ENCODE results near the gene ADAMTSL2. TPM values are rescaled to one million over a fixed set of nuclear protein-coding genes. Genes with fewer than 3 reads are reported as not detected.

Gene ADAMTSL2
- polyA plus RNA-seq, 2 of the 4 experiments (the other 2 are of a cell fraction), result not detected

DNA sequence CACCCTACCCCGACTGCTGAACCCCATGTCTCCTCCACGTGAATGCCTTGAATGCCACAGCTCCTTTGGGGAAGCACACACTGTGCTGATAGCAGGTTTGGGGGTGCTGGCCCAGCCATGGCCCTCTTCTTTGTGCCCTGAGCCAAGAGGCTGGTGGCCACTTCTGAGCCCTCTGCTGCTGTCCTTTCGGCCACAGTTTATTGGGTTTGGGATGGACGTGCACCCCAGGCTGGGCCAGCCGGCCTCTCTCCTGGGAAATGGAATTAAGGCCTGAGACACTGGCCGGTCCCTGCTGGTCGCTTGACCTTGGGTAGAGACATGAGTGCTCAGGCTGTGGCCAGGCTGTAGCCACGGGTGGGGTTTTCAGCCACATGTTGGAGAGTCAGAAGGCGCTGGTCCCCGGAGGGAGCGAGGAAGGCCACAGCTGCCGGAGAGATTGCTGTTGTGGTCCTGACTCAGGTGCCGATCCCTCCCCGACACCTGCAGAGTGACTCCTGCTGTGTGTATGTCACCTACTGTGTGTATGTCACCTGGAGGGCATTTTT is 48.1 kb downstream of the ADAMTSL2 start:
- CTCF ChIA-PET, result interaction anchor here (1.1 to 1.5 kb wide), 2 partner anchors 51 to 144 kb away, joined by 3 to 4 read pairs; no protein-coding TSS in a partner anchor
- Histone ChIP-seq H3K27ac (no peak overlapping the region), H3K4me2 (no peak overlapping the region), H3K4me3 (no peak overlapping the region), H3K4me1 (no peaks in the 10 kb centered on the region), H3K9me3 (0 out of 3 replicates have a peak, but pooled peaks cover 3% of the 10 kb centered on the region)
- POLR2A ChIA-PET, result no interaction called here
- 66% methylated on average over 14 of the region's 14 CpGs for WGBS (ENCODE audit: missing lambda C conversion rate)
- TF ChIP-seq, protein P1, sequence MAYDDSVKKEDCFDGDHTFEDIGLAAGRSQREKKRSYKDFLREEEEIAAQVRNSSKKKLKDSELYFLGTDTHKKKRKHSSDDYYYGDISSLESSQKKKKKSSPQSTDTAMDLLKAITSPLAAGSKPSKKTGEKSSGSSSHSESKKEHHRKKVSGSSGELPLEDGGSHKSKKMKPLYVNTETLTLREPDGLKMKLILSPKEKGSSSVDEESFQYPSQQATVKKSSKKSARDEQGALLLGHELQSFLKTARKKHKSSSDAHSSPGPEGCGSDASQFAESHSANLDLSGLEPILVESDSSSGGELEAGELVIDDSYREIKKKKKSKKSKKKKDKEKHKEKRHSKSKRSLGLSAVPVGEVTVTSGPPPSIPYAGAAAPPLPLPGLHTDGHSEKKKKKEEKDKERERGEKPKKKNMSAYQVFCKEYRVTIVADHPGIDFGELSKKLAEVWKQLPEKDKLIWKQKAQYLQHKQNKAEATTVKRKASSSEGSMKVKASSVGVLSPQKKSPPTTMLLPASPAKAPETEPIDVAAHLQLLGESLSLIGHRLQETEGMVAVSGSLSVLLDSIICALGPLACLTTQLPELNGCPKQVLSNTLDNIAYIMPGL (CRISPR knock-in tag; IDR thresholded peaks at IDR 0.05; ENCODE audit: borderline replicate concordance), result no peak
- TF ChIP-seq, protein P2, sequence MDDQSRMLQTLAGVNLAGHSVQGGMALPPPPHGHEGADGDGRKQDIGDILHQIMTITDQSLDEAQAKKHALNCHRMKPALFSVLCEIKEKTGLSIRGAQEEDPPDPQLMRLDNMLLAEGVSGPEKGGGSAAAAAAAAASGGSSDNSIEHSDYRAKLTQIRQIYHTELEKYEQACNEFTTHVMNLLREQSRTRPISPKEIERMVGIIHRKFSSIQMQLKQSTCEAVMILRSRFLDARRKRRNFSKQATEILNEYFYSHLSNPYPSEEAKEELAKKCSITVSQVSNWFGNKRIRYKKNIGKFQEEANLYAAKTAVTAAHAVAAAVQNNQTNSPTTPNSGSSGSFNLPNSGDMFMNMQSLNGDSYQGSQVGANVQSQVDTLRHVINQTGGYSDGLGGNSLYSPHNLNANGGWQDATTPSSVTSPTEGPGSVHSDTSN (IDR thresholded peaks at IDR 0.05), result no peak
- no peak for TF ChIP-seq ESRRA (IDR thresholded peaks at IDR 0.05; ENCODE audit: borderline replicate concordance, low read length)
- TF ChIP-seq TP53 (CRISPR knock-in tag; IDR thresholded peaks at IDR 0.05), result no peak
- TF ChIP-seq JUN (IDR thresholded peaks at IDR 0.05), result no peak
- TF ChIP-seq MYC (IDR thresholded peaks at IDR 0.05; ENCODE audit: borderline replicate concordance, low read length), result no peak
- TF ChIP-seq RCOR1 (IDR thresholded peaks at IDR 0.05; ENCODE audit: low read depth, low read length), result no peak
- TF ChIP-seq HOXA7 (CRISPR knock-in tag; IDR thresholded peaks at IDR 0.05), result no peak
- TF ChIP-seq, protein P3, sequence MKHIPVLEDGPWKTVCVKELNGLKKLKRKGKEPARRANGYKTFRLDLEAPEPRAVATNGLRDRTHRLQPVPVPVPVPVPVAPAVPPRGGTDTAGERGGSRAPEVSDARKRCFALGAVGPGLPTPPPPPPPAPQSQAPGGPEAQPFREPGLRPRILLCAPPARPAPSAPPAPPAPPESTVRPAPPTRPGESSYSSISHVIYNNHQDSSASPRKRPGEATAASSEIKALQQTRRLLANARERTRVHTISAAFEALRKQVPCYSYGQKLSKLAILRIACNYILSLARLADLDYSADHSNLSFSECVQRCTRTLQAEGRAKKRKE (CRISPR knock-in tag; IDR thresholded peaks at IDR 0.05; ENCODE audit: low read depth), result no peak
- TF ChIP-seq NR3C1 (IDR thresholded peaks at IDR 0.05), result no peak
- no peak for TF ChIP-seq PHF8 (IDR thresholded peaks at IDR 0.05; ENCODE audit: borderline replicate concordance, low read depth)
- TF ChIP-seq ZC3H11A (IDR thresholded peaks at IDR 0.05), result no peak
- FAIRE-seq (no peak), DNase-seq (ENCODE audit: low read depth in 1 of 2, low spot score in 1 of 2) (no peak), ATAC-seq (no peak)

DNA sequence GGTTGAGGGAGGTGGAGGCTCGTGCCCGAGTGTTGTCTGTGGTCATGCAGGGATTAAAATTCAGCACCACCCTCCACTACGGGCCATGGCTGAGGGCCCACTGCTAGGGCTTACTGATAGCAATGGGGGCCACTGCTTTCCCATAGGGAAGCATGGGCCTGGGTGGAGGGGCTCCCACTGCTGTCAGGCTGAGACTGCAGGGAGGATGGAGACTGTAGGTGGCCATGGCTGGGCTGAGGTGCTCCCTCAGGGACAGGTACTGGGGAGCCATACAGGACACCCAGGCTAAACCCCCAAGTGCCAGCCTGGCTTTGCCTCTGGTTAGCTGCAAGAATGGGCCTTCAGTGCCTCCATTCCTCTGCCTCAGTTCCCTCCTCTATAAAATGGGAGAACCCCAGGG is 48.6 kb downstream of the ADAMTSL2 start:
- ATAC-seq (no peak), FAIRE-seq (no peak), DNase-seq (ENCODE audit: low read depth in 1 of 2, low spot score in 1 of 2) (no peak)
- H3K4me3 ChIP-seq, result no peak overlapping the region
- H3K4me2 ChIP-seq, result no peak overlapping the region
- WGBS (ENCODE audit: missing lambda C conversion rate), result 67% methylated on average over 1 of the region's 3 CpGs
- TF ChIP-seq, protein P2 (IDR thresholded peaks at IDR 0.05), result no peak
- TF ChIP-seq MYC (IDR thresholded peaks at IDR 0.05; ENCODE audit: borderline replicate concordance, low read length) (no peak), EHF (CRISPR knock-in tag; IDR thresholded peaks at IDR 0.05) (no peak), NFE2L2 (conservative IDR thresholded peaks at IDR 0.05; ENCODE audit: low read length) (no peak)
- TF ChIP-seq, protein P4, sequence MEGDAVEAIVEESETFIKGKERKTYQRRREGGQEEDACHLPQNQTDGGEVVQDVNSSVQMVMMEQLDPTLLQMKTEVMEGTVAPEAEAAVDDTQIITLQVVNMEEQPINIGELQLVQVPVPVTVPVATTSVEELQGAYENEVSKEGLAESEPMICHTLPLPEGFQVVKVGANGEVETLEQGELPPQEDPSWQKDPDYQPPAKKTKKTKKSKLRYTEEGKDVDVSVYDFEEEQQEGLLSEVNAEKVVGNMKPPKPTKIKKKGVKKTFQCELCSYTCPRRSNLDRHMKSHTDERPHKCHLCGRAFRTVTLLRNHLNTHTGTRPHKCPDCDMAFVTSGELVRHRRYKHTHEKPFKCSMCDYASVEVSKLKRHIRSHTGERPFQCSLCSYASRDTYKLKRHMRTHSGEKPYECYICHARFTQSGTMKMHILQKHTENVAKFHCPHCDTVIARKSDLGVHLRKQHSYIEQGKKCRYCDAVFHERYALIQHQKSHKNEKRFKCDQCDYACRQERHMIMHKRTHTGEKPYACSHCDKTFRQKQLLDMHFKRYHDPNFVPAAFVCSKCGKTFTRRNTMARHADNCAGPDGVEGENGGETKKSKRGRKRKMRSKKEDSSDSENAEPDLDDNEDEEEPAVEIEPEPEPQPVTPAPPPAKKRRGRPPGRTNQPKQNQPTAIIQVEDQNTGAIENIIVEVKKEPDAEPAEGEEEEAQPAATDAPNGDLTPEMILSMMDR (IDR thresholded peaks at IDR 0.05), result no peak
- 0 out of 3 replicates have a peak, but pooled peaks cover 6% of the 10 kb centered on the region for H3K9me3 ChIP-seq
- CTCF ChIA-PET, result interaction anchor here (1.5 kb wide), 1 partner anchor 144 kb away, joined by 4 read pairs; no protein-coding TSS in a partner anchor
- POLR2A ChIA-PET, result no interaction called here
- no peaks in the 10 kb centered on the region for H3K4me1 ChIP-seq
- no peak overlapping the region for H3K27ac ChIP-seq
